ENCODE measurements around the gene ITGA2B.
"Not testable (repeated sequence)": the region's sequence is repeated elsewhere in the genome, so short reads cannot be mapped to it uniquely, and the experiment has no call there.

The ITGA2B gene

GRCh38 chr17:44389281-44389680 is at the start of gene ITGA2B:
ITGA2B (minus strand) TSS chr17:44389649; CDS start chr17:44389473, 176 bp downstream.
- DNase-seq: no peak

- DNase-seq: no peak
Observed at GRCh38 chr17:44439168-44439567, 49.7 kb upstream of the ITGA2B start.

GRCh38 chr17:44438636-44439035 is 49.2 kb upstream of the ITGA2B start:
- DNase-seq: no peak

- no peak for DNase-seq
Observed at GRCh38 chr17:44436336-44436735, 46.9 kb upstream of the ITGA2B start.

- no peak for DNase-seq
Observed at GRCh38 chr17:44432254-44433157, 43.1 kb upstream of the ITGA2B start.

GRCh38 chr17:44424828-44425461 is 35.5 kb upstream of the ITGA2B start:
- DNase-seq: no peak

- no peak for DNase-seq
Observed at GRCh38 chr17:44417553-44417952, 28.1 kb upstream of the ITGA2B start.

GRCh38 chr17:44416558-44417289 is 27.3 kb upstream of the ITGA2B start:
- no peak for DNase-seq

GRCh38 chr17:44414394-44415155 is 25.1 kb upstream of the ITGA2B start:
- DNase-seq: no peak

- no peak for DNase-seq
Observed at GRCh38 chr17:44409309-44410028, 20.0 kb upstream of the ITGA2B start.

GRCh38 chr17:44408786-44409185 is 19.3 kb upstream of the ITGA2B start:
- no peak for DNase-seq

GRCh38 chr17:44402564-44403172 is 13.2 kb upstream of the ITGA2B start:
- DNase-seq: no peak

GRCh38 chr17:44400226-44400847 is 10.9 kb upstream of the ITGA2B start:
- DNase-seq: no peak

GRCh38 chr17:44398692-44399691 is 9.5 kb upstream of the ITGA2B start:
- no peak for DNase-seq

GRCh38 chr17:44397479-44398440 is 8.3 kb upstream of the ITGA2B start:
- DNase-seq: no peak

- no peak for DNase-seq
Observed at GRCh38 chr17:44396946-44397345, 7.5 kb upstream of the ITGA2B start.

- no peak for DNase-seq
Observed at GRCh38 chr17:44394833-44395232, 5.4 kb upstream of the ITGA2B start.

- DNase-seq: not testable (repeated sequence)
Observed at GRCh38 chr17:44394112-44394511, 4.7 kb upstream of the ITGA2B start.
